Hippocampal formation (tissue), 2 donors: ENCODE data around the gene PSMB10.
A peak's percentile ranks its signal among the peaks of the same experiment; 100 is the strongest.
"Not testable (repeated sequence)": the region's sequence is repeated elsewhere in the genome, so short reads cannot be mapped to it uniquely, and the experiment has no call there.

Experiments used
- DNase-seq, 2 donors: peaks; one replicate each; lab custom pipeline; 2025; lab: John Stamatoyannopoulos, UW

The PSMB10 gene

DNA sequence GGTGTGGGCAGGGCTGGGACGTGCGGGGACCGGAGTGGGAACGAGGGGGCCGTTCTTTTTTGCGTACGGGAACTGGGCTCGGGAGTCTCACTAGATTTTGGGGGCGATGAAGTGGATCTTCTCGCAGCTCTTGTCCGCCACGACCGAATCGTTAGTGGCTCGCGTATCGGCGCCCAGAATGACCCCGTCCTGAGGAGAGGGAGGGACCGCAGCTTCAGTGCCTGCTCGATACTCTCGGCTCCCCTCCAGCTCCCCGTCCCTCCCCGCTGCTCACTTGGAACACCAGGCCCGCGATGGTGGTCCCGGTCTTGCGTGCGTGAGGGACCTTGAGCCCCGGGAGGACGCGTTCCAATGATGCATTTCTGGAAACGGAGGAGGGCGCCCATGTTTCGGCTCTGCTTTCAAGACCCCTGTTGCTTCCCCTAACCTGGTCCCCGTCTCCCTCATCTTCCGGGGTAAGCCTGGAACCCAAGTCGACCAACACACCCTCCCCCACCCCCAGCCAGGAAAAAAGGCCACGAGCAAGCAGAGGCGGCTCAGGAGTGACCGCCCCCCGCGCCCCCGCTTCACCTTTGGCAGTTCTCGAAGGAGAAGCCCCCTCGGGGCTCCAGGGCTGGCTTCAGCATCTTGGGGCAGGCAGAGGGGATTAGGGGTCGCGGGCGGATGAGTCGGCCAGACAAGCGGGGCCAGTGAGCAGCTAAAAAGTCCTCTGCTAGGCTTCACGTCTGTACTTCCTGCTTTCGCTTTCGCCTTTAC is at the start of gene PSMB10:
Gene PSMB10, minus strand, starts transcription at position 727 of the 756 bp plus-strand sequence. Its CDS starts 101 bp downstream, at position 626.
- peak in 1 of 2 donors; percentile 44 for DNase-seq

DNA sequence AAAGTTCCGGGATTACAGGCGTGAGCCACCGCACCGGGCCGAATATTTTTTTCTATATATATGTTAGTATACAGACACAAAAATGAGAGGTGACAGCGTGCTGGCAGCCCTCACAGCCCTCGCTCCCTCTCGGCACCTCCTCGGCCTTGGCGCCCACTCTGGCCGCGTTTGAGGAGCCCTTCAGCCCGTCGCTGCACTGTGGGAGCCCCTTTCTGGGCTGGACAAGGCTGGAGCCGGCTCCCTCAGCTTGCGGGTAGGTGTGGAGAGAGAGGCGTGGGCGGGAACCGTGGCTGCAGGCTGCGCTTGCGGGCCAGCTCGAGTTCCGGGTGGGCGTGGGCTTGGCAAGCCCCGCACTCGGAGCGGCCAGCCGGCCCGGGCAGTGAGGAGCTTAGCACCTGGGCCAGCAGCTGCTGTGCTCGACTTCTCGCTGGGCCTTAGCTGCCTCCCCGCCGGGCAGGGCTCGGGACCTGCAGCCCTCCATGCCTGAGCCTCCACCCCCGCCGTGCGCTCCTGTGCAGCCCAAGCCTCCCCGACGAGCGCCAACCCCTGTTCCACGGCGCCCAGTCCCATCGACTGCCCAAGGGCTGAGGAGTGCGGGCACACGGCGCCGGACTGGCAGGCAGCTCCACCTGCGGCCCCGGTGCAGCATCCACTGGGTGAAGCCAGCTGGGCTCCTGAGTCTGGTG is 45.5 kb upstream of the PSMB10 start:
- DNase-seq, result no peak

DNA sequence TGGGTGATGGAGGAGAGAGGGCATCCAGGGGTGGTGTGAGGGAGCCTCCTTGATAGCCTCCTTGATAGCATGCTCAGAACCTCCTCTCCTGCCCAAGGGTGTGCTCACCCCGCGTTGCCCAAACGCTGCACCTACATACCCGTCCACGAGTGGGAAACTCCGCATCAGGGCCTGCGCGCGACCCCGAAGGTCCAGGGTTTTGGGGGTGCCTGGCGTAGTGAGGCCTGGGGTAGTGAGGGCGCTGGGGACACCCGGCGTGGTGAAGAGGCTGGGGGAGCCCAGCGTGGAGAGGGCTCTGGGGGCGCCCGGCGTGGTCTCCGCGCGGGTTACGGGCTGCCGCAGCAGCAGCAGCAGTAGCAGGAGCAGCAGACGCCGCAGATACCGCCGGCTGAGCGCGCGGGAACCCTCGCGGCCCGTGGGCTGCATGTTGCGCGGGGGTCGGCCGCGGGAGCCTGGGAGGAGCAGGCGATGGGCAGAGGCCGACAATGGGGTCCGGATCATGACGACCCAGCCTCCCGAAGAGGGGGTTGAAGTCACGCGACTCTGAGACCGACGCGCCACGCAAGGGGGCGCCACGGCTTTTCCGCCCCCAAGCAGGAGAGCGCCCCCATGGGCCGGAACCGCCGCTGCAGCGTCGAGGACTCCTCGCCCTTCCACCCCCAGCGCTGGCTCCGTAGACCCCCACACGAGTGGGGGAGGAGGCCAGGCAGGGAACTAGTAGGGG is 43.5 kb upstream of the PSMB10 start, which contains the start of gene DPEP3:
Gene DPEP3, minus strand, starts transcription at position 545 of the 724 bp plus-strand sequence. Its CDS starts 119 bp downstream, at position 426.
- no peak for DNase-seq

DNA sequence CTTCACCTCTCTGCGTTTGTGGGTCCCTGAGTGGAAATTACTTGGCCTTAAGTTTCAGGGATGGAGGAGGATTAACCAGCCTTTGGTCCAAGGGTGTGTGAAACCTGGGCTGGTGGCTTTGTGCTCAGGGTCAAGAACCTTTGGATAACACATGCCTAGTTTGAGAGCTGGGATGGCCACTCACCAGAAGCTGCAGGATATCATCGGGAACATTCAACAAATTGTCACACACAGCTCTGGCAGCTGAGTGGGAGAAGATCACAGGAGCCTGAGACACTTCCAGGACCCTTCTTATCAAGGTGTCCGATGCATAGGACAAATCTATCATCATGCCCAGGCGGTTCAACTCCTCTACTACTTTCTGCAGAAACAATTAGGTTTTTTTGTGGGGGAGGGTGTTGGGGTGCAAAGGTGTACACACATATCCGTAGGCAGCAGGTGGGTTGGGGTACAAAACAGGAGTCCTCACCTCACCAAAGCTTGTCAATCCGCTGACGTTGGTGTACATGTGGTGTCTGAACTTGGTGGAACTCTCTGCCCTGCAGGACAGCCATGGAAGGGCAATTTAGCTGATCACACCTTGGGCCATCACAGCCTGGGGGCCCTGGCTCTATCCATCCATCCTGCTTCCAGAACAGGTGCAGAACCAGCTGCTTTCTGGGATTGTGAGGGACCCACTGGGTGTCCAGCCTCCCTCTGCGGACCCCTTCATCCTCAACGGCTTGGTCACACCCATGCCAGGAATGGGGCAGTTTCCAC is 41.0 kb upstream of the PSMB10 start:
- DNase-seq, result no peak

DNA sequence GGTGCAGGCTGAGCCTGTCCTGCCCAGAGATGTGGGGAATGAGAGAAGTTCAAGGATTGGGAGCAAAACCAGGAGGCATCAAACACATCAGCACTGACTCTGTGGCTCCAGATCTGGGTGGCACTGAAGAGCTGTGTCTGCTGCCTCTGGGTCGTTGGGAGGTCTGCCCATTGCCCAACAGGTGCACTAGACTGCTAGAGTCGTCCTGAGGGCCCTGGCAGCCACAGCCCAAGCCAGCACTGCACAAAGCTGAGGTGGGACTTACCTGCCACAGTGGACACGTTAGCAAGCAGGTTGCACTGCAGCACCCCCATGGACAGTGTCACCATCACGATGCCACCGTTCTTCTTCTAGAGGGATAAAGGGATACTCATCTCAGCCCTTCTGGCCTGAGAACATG is 40.4 kb upstream of the PSMB10 start:
- DNase-seq, result no peak

DNA sequence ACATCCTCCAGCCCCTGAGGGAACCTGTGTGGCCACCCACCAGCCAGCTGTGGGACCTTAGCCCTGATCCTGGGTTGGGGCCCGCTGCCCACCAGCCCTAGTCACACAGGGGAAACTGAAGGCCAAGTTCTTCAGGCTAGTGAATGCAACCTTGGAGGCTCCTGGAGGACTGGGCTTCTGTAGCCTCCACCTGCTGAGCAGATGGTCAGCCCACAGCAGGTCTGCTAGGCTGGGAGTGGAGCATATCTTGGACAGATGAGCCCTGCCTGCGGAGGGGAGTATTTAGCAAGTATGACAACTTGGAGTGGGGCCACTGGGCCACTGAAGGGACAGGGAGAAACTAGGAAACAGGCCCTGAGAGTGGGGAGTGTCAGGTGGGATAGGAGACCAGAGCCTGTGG is 39.6 kb upstream of the PSMB10 start:
- DNase-seq, result no peak

DNA sequence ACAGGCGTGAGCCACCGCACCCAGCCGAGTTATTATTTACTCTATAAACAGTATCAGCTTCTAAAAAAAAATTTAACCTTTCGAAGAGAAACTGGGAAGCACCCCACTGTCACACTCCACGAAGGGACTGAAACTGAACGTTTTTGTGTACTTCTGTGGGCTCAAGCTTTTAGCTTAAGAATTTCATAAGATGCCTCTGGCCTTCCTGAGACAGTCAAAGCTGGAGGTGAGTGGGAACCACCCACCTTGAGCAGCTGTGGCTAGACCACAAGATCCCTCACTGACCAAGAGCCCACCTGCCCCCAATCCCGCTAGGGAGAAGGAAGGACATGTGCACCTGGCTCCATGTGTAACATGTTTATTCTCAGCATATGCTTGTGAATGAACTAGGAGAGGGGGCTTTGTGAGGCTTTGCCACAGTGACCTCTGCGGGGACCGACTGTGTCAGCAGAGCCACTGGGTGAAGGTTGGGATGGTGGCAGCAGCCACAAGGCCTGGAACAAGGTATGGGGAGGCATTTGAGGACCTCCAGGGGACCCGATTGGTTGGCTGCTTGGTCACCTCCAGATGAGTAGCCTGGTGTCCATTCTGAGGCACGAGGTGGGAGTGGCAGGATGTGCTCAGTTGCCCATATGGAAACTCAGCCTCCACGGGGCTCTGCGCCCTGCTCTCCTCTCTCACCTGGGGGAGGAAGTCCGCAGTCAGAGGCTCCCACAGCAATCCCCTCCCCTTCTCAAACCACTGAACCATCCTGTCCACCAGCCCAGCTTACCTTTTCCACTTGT is 38.9 kb upstream of the PSMB10 start:
- no peak for DNase-seq

DNA sequence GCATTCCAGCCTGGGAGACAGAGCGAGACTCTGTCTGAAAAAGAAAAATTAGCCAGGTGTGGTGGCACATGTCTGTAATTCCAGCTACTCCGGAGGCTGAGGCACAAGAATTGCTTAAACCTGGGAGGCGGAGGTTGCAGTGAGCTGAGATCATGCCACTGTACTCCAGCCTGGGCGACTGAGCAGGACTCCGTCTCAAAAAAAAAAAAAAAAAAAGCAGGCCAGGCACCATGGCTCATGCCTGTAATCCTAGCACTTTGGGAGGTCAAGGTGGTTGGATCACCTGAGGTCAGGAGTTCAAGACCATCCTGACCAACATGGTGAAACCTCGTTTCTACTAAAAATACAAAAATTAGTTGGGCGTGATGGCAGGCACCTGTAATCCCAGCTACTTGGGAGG is 35.6 kb upstream of the PSMB10 start:
- DNase-seq, result not testable (repeated sequence)

DNA sequence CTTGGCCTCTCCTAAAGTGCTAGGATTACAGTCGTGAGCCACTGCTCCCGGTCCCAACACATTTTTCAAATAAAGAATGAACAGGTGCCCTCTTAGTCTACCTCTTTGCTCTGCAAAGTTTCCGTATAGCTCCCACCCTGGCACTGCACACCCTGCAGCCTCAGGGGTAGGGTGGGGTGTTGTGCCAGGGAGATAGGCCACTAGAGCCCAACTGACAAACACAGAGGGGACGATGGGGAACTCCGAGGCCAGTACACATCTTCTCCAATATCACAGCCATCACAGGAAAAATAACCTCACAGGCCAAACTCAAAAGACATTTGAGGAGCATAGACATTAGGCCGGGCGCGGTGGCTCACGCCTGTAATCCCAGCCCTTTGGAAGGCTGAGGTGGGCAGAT is 34.5 kb upstream of the PSMB10 start:
- DNase-seq, result no peak

DNA sequence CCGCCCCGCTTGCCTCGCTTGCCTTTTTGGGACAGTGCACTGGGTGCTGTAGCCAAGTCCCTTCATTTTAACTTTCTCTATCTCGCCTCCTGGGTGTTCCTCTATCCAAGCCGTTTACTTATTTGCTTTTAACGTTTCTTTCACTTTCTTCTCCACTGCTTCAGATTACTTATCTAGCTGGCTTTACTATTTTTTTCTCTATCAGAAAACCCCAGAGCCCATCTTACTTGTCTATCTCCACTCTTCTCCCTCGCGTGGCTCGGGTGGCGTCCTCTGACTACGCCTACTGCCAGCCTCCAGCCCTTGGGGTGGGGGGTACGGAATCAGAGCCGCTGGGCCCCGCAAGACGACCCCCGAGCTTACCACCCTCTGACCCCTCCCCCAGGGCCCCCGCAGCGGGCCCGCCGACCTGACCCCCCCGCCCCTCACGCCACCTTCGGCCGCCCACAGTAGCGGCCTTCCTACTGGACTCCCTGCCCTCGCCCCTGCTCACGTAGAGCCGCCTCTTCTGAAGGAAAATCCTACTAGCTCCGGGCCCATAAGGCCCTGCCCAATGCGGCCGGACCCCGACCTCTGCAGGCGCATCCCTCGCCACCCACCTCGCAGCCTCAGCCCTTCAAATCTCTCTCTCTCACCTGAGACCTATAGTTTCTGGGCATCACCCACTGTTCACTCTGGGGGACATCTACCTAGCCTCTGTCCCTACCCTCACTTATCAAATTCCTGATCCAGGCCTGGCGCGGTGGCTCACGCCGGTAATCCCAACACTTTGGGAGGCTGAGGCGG is 32.8 kb upstream of the PSMB10 start:
- no peak for DNase-seq

DNA sequence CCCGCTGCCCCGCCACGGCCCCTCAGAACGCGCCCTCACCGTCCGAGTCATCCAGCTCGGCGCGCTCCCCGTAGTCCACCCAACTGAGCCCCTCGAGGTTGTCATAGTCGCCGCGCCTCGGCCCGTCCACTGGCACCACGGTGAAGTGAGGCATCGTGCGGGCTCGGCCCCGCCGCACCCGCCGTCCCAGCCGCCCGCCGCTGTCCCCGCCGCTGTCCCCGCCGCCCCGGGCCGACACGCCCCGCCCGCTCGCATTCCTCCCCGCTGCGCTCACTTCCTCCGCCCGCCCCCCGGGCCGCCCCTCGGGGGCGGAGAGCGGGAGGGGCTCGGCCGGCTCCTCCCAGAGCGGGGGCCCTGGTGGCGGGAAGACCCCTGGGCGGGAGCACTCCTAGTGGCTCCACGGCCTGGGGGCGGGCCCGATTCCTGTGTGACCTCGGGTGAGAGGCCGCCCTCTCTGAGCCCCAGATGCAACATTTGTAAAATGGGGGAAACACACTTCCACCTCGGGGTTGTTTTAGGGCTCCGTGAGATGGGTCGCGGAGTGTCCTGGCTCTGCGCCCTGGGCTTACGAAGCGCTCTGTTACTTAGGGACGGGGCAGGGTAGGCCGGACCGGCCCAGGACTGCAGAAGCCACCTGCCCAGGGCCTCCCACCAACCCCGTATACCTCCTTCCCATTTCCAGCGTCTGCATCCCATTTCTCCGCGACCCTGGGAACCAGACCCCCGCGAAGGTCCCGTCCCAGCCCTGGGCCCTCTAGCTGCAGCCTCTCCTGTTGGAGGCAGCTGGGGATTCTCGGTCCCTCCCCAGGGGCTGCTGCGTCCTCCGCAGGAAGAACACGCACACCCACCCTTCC is 32.0 kb upstream of the PSMB10 start, which contains the start of gene SLC12A4:
Gene SLC12A4, minus strand, starts transcription at position 238 of the 854 bp plus-strand sequence. Its CDS starts 84 bp downstream, at position 154.
- DNase-seq, result peak in 1 of 2 donors; percentile 57

DNA sequence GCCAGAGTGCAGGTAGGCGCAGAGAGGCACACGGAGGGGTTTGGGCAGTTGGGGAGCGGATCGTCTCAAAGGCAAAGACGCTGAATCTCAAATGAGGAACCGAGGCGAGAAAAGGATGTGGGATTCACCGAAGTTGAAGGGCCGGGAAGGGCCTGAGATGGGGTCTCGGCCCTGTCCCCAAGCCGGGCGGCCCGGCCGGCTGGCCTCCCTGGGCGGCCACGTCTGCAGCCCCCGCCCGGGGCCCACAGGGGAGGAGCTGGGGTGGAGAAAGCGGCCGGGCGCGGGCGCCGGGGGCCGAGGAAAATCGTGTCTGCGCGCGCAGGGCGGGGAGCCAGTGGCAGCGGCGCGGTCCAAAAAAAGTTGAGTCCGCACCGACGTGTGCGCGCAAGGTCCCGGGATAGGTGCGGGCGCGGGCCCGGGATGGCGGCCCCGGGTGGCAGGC is 31.3 kb upstream of the PSMB10 start:
- DNase-seq, result no peak

DNA sequence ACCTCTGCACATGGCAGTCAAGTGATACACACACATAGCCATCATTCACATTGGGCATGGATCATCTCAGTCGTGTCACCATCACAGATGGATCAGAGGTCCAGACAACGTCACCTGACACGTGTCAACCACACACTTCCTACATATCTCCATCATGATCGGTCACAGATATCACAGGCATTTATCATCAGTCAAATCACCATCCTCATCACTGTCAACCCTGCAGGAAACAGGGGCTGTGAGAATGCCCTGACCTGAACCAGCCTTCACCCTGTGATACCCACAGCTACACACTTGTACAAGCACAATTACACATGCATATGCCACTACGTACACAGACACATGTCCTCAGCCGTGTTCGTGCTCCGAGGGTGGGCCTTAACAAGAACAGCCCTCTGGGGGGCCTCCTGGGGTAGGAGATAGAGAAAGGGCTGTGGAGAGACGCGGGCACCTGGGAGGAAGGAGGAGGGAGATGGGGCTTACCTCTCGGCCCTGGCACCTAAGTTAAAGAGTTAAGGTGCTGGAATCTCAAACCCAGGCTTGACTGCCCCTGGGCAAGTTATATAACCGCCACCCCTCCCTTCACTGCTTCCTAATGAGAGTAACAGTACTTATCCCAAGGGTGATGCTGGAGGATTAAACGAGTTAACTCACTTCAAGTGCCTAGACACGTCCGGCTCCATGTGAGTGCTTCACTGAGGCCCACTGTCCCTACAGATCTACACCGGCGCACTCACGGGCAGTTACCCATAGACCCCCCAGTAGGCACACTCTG is 30.7 kb upstream of the PSMB10 start:
- no peak for DNase-seq

DNA sequence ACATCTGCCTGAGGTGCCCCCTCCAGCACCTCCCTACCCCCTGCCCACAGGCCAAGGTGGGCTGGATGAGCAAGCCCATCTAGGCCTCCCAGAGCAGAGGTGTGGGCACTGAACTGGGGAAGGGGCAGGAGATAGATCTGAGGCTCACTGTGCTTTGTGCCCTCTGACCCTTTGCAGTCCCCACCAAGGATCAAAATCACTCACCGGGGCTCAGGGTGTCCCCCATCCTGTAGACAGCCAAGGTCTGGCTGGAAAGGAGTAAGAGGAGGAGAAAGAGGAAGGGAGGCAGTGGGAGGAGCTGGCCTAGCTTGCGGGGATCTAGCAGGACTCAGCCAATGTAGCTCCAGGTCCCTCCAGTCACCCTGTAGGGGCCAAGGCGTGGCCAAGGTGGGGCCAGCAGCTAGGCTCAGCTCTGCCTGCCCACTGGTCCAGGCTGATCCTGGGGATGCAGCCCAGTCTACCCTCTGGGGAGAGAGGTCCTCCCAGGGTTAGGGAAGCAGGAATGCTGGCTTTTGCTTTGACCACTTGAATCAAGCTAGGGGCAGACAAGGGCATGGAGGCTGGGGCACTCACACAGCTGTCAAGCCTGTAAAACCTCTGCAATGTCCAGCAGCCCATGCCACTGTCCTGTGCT is 30.0 kb upstream of the PSMB10 start:
- no peak for DNase-seq

DNA sequence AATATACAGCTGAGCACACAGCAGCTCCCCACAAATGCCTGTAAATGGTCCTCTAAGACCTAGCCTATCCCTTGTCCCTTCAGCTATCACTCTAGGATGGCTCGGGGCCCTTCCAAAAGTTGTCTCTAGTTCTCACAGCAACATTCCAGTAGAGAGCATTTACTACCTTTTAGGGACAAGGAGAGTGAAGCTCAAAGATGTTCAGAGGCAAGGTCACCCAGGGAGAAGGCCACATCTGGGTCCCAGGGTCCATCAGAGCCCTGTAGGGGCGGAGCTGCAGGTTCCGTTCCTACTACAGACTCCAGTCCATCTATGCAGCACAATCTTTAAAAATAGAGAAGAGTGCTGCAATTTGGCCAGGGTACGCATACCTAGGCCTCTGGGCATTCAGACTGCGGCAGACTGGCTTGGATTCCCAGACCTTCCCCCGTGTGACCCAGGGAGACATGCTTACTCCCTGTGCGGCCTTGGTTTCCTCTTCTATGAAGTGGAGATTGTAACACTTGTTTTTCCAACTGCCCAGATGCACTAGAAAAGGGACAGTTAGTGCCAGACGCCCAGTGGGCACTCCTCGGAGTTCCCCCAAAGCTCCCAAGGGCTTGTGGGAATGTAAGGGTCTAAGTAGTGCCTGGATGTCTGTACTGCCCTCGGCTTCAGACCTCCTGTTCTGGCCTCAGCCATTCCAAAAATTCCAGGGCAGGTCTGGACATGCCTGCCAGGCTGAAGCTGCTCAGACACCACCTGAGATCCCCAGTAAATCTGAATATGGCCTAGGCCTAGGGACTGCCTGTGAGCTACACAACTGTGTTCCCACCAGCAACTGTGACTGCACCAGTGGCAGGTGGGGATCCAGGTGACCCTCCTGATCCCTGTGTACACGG is 29.3 kb upstream of the PSMB10 start:
- DNase-seq, result no peak

DNA sequence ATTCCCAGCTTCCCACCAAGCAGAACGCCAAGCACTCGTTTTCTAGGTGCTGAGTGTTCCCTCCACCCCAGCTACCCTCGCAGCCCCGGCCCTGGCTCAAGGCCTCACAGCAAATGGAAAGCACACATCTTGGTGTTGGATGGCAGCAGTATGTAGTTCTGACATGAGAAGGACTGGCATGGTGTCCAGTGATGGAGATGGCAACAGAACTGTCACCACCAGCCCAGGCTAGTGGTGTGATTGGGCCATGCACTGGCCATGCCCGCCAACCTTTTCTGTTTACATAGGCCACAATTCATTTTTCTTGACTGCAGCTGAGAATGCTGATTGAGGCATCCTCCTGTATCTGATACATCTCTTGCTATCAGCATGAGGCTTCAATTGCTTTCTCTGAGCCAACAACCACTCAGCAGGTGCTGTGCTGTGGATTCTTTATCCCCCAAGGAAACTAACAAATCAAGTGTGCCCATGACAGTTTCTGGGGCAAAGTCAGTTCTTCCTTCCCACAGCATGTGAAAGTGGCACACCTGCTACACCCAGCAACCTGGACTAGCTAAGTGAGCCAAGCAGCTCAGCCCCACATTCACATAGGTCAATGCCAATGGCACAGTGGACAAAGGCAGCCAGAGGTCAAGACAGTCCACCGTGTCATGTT is 28.0 kb upstream of the PSMB10 start:
- DNase-seq, result no peak
